Sigmoid colon (tissue), 7 donors: ENCODE data around the gene UBE2J1. TPM values are rescaled to one million over a fixed set of nuclear protein-coding genes. Genes with fewer than 3 reads are reported as not detected.

Experiments
- DNase-seq: peaks from one replicate; pipeline ENCODE4 v3.0.0-alpha.2; 2019
- H3K27ac ChIP-seq, 4 donors: fragments of 200-600 bp; sonication (generic); one replicate each; pipeline ENCODE4 v1.5.1; 2016 to 2019; ENCODE audit warnings: mild to moderate bottlenecking in 1 of 4
- H3K27me3 ChIP-seq, 3 donors: fragments of 200-600 bp; sonication (generic); one replicate each; pipeline ENCODE4 v1.5.1; 2019; ENCODE audit warnings: mild to moderate bottlenecking in 1 of 3
- H3K36me3 ChIP-seq, 4 donors: fragments of 200-600 bp; sonication (generic); one replicate each; pipeline ENCODE4 v1.5.1; 2016 to 2019
- H3K4me1 ChIP-seq, 4 donors: fragments of 200-600 bp; sonication (generic); one replicate each; pipeline ENCODE4 v1.5.1; 2017 to 2019
- H3K4me3 ChIP-seq, 4 donors: fragments of 200-600 bp; sonication (generic); one replicate each; pipeline ENCODE4 v1.5.1; 2017 to 2019; ENCODE audit warnings: mild to moderate bottlenecking in 2 of 4, moderate library complexity in 1 of 4
- H3K9me3 ChIP-seq, 4 donors: fragments of 200-600 bp in 3 of 4; sonication (generic) in 3 of 4; one replicate each; pipeline versions ENCODE4 v1.5.1 to v1.6.1; 2013 to 2019
- CTCF ChIP-seq, 4 experiments: fragments of 450-650 bp in 3 of 4; fragments of 200-600 bp in 1 of 4; IDR thresholded peaks; one replicate each; pipeline ENCODE4 v1.5.1; 2016 to 2019; ENCODE audit warnings: antibody characterized with exemption in 4 of 4, mild to moderate bottlenecking in 3 of 4, moderate library complexity in 2 of 4
- EP300 ChIP-seq, 4 donors: sonication (generic); formaldehyde crosslinking; IDR thresholded peaks; one replicate each; pipeline ENCODE4 v1.6.1; 2017; ENCODE audit warnings: antibody characterized with exemption in 4 of 4
- POLR2A ChIP-seq, 2 donors: fragments of 450-650 bp; IDR thresholded peaks; one replicate each; pipeline ENCODE4 v1.6.1; 2016; ENCODE audit warnings: antibody characterized with exemption in 2 of 2, mild to moderate bottlenecking in 2 of 2, moderate library complexity in 2 of 2
- POLR2AphosphoS5 ChIP-seq, 4 donors: sonication (generic); formaldehyde crosslinking; IDR thresholded peaks; one replicate each; pipeline ENCODE4 v1.6.1; 2017; ENCODE audit warnings: antibody characterized with exemption in 4 of 4
- WGBS, 2 donors: extraction: QIAGEN DNeasy Blood & Tissue Kit; methylation state at CpG; one replicate each; pipeline ENCODE4 v1.1.7; 2013; 5-methylcytosine and 5-hydroxymethylcytosine counted together
- intact Hi-C: fragments of 100-400 bp; cut with DNase I; formaldehyde crosslinking; loops from one replicate; pipeline ENCODE4 v1.15.1; 2023
- polyA plus RNA-seq, 3 donors: library from polyadenylated mRNA; stranded (reverse); fragments of 200-250 nt; gene quantifications; one replicate each; pipeline ENCODE4 v1.2.3, GENCODE V29; 2013
- total RNA-seq, 4 donors: library from RNA; depleted of rRNA; stranded (reverse); fragments of >200 nt; gene quantifications; one replicate each; pipeline ENCODE4 v1.1.0, GENCODE V29; 2016
- donor health status: healthy with polysubstance abuse.
- donor health status: Bipolar disorder and iron deficiency.
- donor health status: healthy.

Gene UBE2J1
- total and polyA plus RNA-seq, 7 donors: 29.5 to 50.4 (median 34.3) TPM

GRCh38 chr6:89386917-89387491, 34.5 kb upstream of the UBE2J1 start:
- Histone ChIP-seq H3K4me1 (peaks cover 0 to 12% (median 9%) of the 10 kb centered on the region in 4 donors), H3K4me3 (no peak overlapping the region), H3K27me3 (no peaks in the 10 kb centered on the region), H3K27ac (no peak overlapping the region), H3K9me3 (no peaks in the 10 kb centered on the region), H3K36me3 (no peaks in the 10 kb centered on the region)
- WGBS, 2 donors: 92 to 95% methylated on average over 6 of the region's 6 CpGs
- TF ChIP-seq POLR2AphosphoS5 (IDR thresholded peaks at IDR 0.05): no peak
- TF ChIP-seq CTCF (IDR thresholded peaks at IDR 0.05): no peak
- no peak for TF ChIP-seq EP300 (IDR thresholded peaks at IDR 0.05)
- no peak for TF ChIP-seq POLR2A (IDR thresholded peaks at IDR 0.05)
- DNase-seq: no peak
- intact Hi-C loops: no loop called here

- Histone ChIP-seq H3K4me1 (peaks cover 0 to 12% (median 9%) of the 10 kb centered on the region in 4 donors), H3K36me3 (no peaks in the 10 kb centered on the region), H3K4me3 (no peak overlapping the region), H3K27me3 (no peaks in the 10 kb centered on the region), H3K9me3 (no peaks in the 10 kb centered on the region), H3K27ac (peak overlapping the region in 2 of 4 donors; percentile 16 to 37)
- 96 to 97% methylated on average over 7 of the region's 7 CpGs for WGBS, 2 donors
- intact Hi-C loops: no loop called here
- no peak for TF ChIP-seq EP300 (IDR thresholded peaks at IDR 0.05)
- DNase-seq: no peak
Observed at GRCh38 chr6:89385846-89386245, 33.3 kb upstream of the UBE2J1 start.

GRCh38 chr6:89385156-89385667, 32.7 kb upstream of the UBE2J1 start:
- H3K4me1 ChIP-seq: peaks cover 0 to 12% (median 9%) of the 10 kb centered on the region in 4 donors
- no peak for TF ChIP-seq POLR2A (IDR thresholded peaks at IDR 0.05)
- TF ChIP-seq POLR2AphosphoS5 (IDR thresholded peaks at IDR 0.05): peak in 2 of 4 donors; percentile 28 to 40
- H3K9me3 ChIP-seq: no peaks in the 10 kb centered on the region
- H3K27ac ChIP-seq: peak overlapping the region in 2 of 4 donors; percentile 16 to 37
- intact Hi-C loops: no loop called here
- no peaks in the 10 kb centered on the region for H3K27me3 ChIP-seq
- H3K4me3 ChIP-seq: no peak overlapping the region
- H3K36me3 ChIP-seq: no peaks in the 10 kb centered on the region
- WGBS, 2 donors: 70 to 72% methylated on average over 5 of the region's 5 CpGs
- DNase-seq: peak; percentile 77

- no peak overlapping the region for H3K27ac ChIP-seq
- H3K9me3 ChIP-seq: no peaks in the 10 kb centered on the region
- no peak overlapping the region for H3K4me3 ChIP-seq
- peaks cover 0 to 12% (median 9%) of the 10 kb centered on the region in 4 donors for H3K4me1 ChIP-seq
- H3K27me3 ChIP-seq: no peaks in the 10 kb centered on the region
- no peaks in the 10 kb centered on the region for H3K36me3 ChIP-seq
- no peak for DNase-seq
- intact Hi-C loops: no loop called here
- TF ChIP-seq POLR2A (IDR thresholded peaks at IDR 0.05): no peak
- TF ChIP-seq EP300 (IDR thresholded peaks at IDR 0.05): no peak
- no peak for TF ChIP-seq CTCF (IDR thresholded peaks at IDR 0.05)
- TF ChIP-seq POLR2AphosphoS5 (IDR thresholded peaks at IDR 0.05): no peak
- WGBS, 2 donors: 85 to 89% methylated on average over 2 of the region's 2 CpGs
Observed at GRCh38 chr6:89381031-89381430, 28.5 kb upstream of the UBE2J1 start.

- H3K27ac ChIP-seq: no peak overlapping the region
- WGBS, 2 donors: 63 to 81% methylated on average over 5 of the region's 5 CpGs
- intact Hi-C loops: no loop called here
Observed at GRCh38 chr6:89379281-89379680, 26.8 kb upstream of the UBE2J1 start.

More at GRCh38 chr6:89379281-89379680, 26.8 kb upstream of the UBE2J1 start:
- H3K36me3 ChIP-seq: no peaks in the 10 kb centered on the region
- H3K4me1 ChIP-seq: no peaks in the 10 kb centered on the region
- TF ChIP-seq POLR2A (IDR thresholded peaks at IDR 0.05) (no peak), EP300 (IDR thresholded peaks at IDR 0.05) (no peak), POLR2AphosphoS5 (IDR thresholded peaks at IDR 0.05) (no peak), CTCF (IDR thresholded peaks at IDR 0.05) (no peak)
- no peaks in the 10 kb centered on the region for H3K9me3 ChIP-seq
- DNase-seq: no peak
- H3K27me3 ChIP-seq: no peaks in the 10 kb centered on the region
- no peak overlapping the region for H3K4me3 ChIP-seq
